K562 (cell line): Measurements from ENCODE around the gene AGRP. TPM values are rescaled to one million over a fixed set of nuclear protein-coding genes. Genes with fewer than 3 reads are reported as not detected.
A peak's percentile ranks its signal among the peaks of the same experiment; 100 is the strongest.

Source experiments
- ATAC-seq: fragments of 200-7000 bp; cut with Tn5 transposase; 3 replicates; pipeline ENCODE4 v1.9.1; 2020; ENCODE audit warnings: moderate library complexity
- BruUV-seq: library from RNA; stranded (reverse); fragments of 400-500 nt; replicated peaks from 2 replicates; lab custom pipeline; 2021; lab: Mats Ljungman, UMichigan
- CTCF ChIA-PET: fragments of 300-600 bp; formaldehyde crosslinking; extraction: SDS; loops from one replicate; lab custom pipeline; 2021; ENCODE audit warnings: low intra/inter-chr PET ratio; lab: Yijun Ruan, JAX
- POLR2A ChIA-PET: fragments of 300-600, 350-650 bp; sonication (Branson Sonifier 250); formaldehyde crosslinking; extraction: SDS; loops from one replicate; lab custom pipeline; 2021; ENCODE audit warnings: antibody characterized with exemption, inconsistent platforms; lab: Yijun Ruan, JAX
- DNase-seq, 4 experiments: peaks; one replicate each; pipeline versions ENCODE4 v3.0.0 to v3.0.0-alpha.2; 2011 to 2018; ENCODE audit warnings: low spot score in 3 of 4, mixed read lengths in 3 of 4; ENCODE audit errors: extremely low read depth in 1 of 4
- FAIRE-seq: peaks from 2 replicates; lab custom pipeline; 2011; peaks lifted over from hg19 to GRCh38; lab: Jason Lieb, UNC
- H2AFZ ChIP-seq: 2 replicates; pipeline ENCODE4 v1.6.0; 2011; ENCODE audit warnings: low read depth, low read length, control low read depth, inconsistent platforms
- H3K27ac ChIP-seq: fragments of 200-600 bp; 3 replicates; pipeline ENCODE4 v1.8.0; 2011; ENCODE audit warnings: low read depth, mild to moderate bottlenecking, control low read depth, inconsistent platforms, low read length, moderate library complexity, mixed read lengths; ENCODE audit errors: extremely low read depth
- H3K27me3 ChIP-seq, 2 experiments: fragments of 300-600 bp in 1 of 2; 2 replicates in 1 of 2; 3 replicates in 1 of 2; pipeline versions ENCODE4 v1.6.0 to v1.8.0; 2011; ENCODE audit warnings: inconsistent platforms in 2 of 2, low read length in 2 of 2, mild to moderate bottlenecking in 1 of 2, mixed read lengths in 1 of 2, moderate library complexity in 1 of 2; ENCODE audit not compliant: control insufficient read depth in 2 of 2, insufficient read depth in 2 of 2
- H3K36me3 ChIP-seq: fragments of 300-600 bp; 3 replicates; pipeline ENCODE4 v1.8.0; 2011; ENCODE audit warnings: mild to moderate bottlenecking, low read length, inconsistent platforms; ENCODE audit not compliant: control insufficient read depth, insufficient read depth
- H3K4me1 ChIP-seq, 2 experiments: fragments of 200-600 bp in 1 of 2; replicated peaks in 1 of 2; 2 replicates in 1 of 2; 3 replicates in 1 of 2; pipeline versions ENCODE4 v1.5.1 to v1.8.0; 2011; ENCODE audit warnings: inconsistent platforms in 2 of 2, low read length in 2 of 2, mild to moderate bottlenecking in 1 of 2, mixed read lengths in 1 of 2, moderate library complexity in 1 of 2; ENCODE audit not compliant: control insufficient read depth in 2 of 2, insufficient read depth in 2 of 2
- H3K4me2 ChIP-seq: 2 replicates; pipeline ENCODE4 v1.6.1; 2011; ENCODE audit warnings: low read length, control low read depth, inconsistent platforms, mixed read lengths; ENCODE audit not compliant: insufficient read depth
- H3K4me3 ChIP-seq: fragments of 200-600 bp; sonication (generic), shearing (Covaris generic); 2 replicates; pipeline ENCODE4 v1.5.1; 2016; ENCODE audit warnings: control low read depth, inconsistent platforms
- H3K79me2 ChIP-seq: fragments of 200-600 bp; 3 replicates; pipeline ENCODE4 v1.8.0; 2011; ENCODE audit warnings: low read length, inconsistent platforms; ENCODE audit not compliant: control insufficient read depth, insufficient read depth
- H3K9ac ChIP-seq, 2 experiments: 2 replicates each; pipeline versions ENCODE4 v1.6.0 to v1.6.1; 2011; ENCODE audit warnings: low read depth in 2 of 2, low read length in 2 of 2, control low read depth in 1 of 2, inconsistent platforms in 1 of 2, mild to moderate bottlenecking in 1 of 2, mixed read lengths in 1 of 2; ENCODE audit not compliant: insufficient read depth in 1 of 2
- H3K9me1 ChIP-seq: one replicate; pipeline ENCODE4 v1.6.0; 2011; ENCODE audit warnings: inconsistent platforms, mild to moderate bottlenecking, low read length, moderate library complexity; ENCODE audit not compliant: control insufficient read depth, insufficient read depth
- H3K9me3 ChIP-seq: replicated peaks from 2 replicates; pipeline ENCODE4 v1.5.1; 2011; ENCODE audit warnings: low read depth, low read length, inconsistent platforms; ENCODE audit not compliant: control insufficient read depth, insufficient read depth
- H4K20me1 ChIP-seq: replicated peaks from 2 replicates; pipeline ENCODE4 v1.6.1; 2011; ENCODE audit warnings: low read length, inconsistent platforms, mixed read lengths; ENCODE audit not compliant: control insufficient read depth, insufficient read depth
- ATF7 ChIP-seq: fragments of 450-650 bp; IDR thresholded peaks from 2 replicates; pipeline ENCODE4 v1.7.1; 2014; ENCODE audit warnings: mild to moderate bottlenecking, moderate library complexity
- CHD1 ChIP-seq: fragments of 200-600 bp; sonication (generic); IDR thresholded peaks from one replicate; pipeline ENCODE4 v1.6.1; 2012; ENCODE audit warnings: mild to moderate bottlenecking, moderate library complexity, low read length, inconsistent platforms
- E2F3 ChIP-seq: fragments of 250-450 bp; sonication (Bioruptor Pico); IDR thresholded peaks from 2 replicates; pipeline ENCODE4 v1.4.0; 2020; ENCODE audit warnings: mild to moderate bottlenecking
- E2F8 ChIP-seq: fragments of 450-650 bp; IDR thresholded peaks from 2 replicates; pipeline ENCODE4 v1.7.1; 2018; ENCODE audit warnings: mild to moderate bottlenecking, low read depth; ENCODE audit not compliant: partially characterized antibody
- EWSR1 ChIP-seq: fragments of 450-650 bp; IDR thresholded peaks from 2 replicates; pipeline ENCODE4 v1.6.1; 2018; ENCODE audit warnings: borderline replicate concordance, mild to moderate bottlenecking, low read depth, moderate library complexity; ENCODE audit not compliant: partially characterized antibody
- GTF2E2 ChIP-seq: fragments of 200-800 bp; sonication (Bioruptor generic); IDR thresholded peaks from 2 replicates; pipeline ENCODE4 v1.6.1; 2016; ENCODE audit warnings: missing genetic modification characterization, missing compliant biosample characterization
- NEUROD1 ChIP-seq: fragments of 150-350 bp; IDR thresholded peaks from 2 replicates; pipeline ENCODE4 v1.6.1; 2014; ENCODE audit warnings: borderline replicate concordance, low read length, low read depth; ENCODE audit not compliant: partially characterized antibody
- TFAP4 ChIP-seq: sonication (generic); formaldehyde crosslinking; IDR thresholded peaks from 2 replicates; pipeline ENCODE4 v1.8.0; 2022; ENCODE audit warnings: missing genetic modification reagents, mild to moderate bottlenecking, moderate library complexity, borderline replicate concordance
- TRIM28 ChIP-seq: fragments of 450-650 bp; IDR thresholded peaks from 2 replicates; pipeline ENCODE4 v1.6.1; 2017
- ZNF143 ChIP-seq: sonication (generic); formaldehyde crosslinking; IDR thresholded peaks from 2 replicates; pipeline ENCODE4 v1.9.0; 2022; ENCODE audit warnings: mild to moderate bottlenecking, missing genetic modification reagents
- ZNF766 ChIP-seq: fragments of 200-800 bp; sonication (Bioruptor generic); conservative IDR thresholded peaks from 2 replicates; pipeline ENCODE4 v1.6.1; 2016; ENCODE audit warnings: missing genetic modification characterization, missing compliant biosample characterization
- ZNF780A ChIP-seq: fragments of 250-450 bp; sonication (Bioruptor Pico); IDR thresholded peaks from 2 replicates; pipeline ENCODE4 v1.5.0; 2021; ENCODE audit warnings: mild to moderate bottlenecking
- WGBS: fragments of 100-300 bp; shearing (Covaris generic); methylation state at CpG from one replicate; pipeline ENCODE4 v1.1.6; 2016; ENCODE audit warnings: low coverage, mixed read lengths; ENCODE audit not compliant: insufficient coverage; ENCODE audit errors: missing lambda C conversion rate; 5-methylcytosine and 5-hydroxymethylcytosine counted together
- in situ Hi-C: fragments of 300-500 bp; cut with MboI; formaldehyde crosslinking; loops from 4 replicates; pipeline ENCODE4 v1.15.0; 2018; ENCODE audit warnings: inconsistent platforms, mixed read lengths
- intact Hi-C: fragments of 100-400 bp; cut with micrococcal nuclease; formaldehyde crosslinking; loops from 2 replicates; pipeline ENCODE4 v1.14.2; 2022
- polyA plus RNA-seq, 8 experiments: library from polyadenylated mRNA; depleted of rRNA in 4 of 8; stranded (reverse) in 5 of 8; unstranded in 3 of 8; fragments of >200 nt; fragmentation: Nextera tagmentation in 2 of 8; fragmentation: Illumina TruSeq in 1 of 8; extraction: Ambion mirVana in 2 of 8; extraction: Trizol in 1 of 8; gene quantifications; 2 replicates each; pipeline versions ENCODE4 v1.2.1 to v1.2.3, GENCODE V29; 2011 to 2014; ENCODE audit warnings: inconsistent platforms in 1 of 8, missing spikeins in 1 of 8
- total RNA-seq, 7 experiments: library from RNA; depleted of rRNA in 6 of 7; stranded (reverse); fragments of >200 nt in 6 of 7; fragmentation: Illumina TruSeq in 2 of 7; extraction: Trizol in 2 of 7; gene quantifications; 2 replicates each; pipeline versions ENCODE4 v1.2.1 to v1.2.3, GENCODE V29; 2011 to 2021; ENCODE audit warnings: low replicate concordance in 1 of 7
- TF ChIP-seq, protein P1 (sequence below), 3 experiments: fragments of 200-800 bp in 1 of 3; sonication (Bioruptor generic) in 1 of 3; sonication (generic) in 1 of 3; formaldehyde crosslinking in 1 of 3; IDR thresholded peaks; 2 replicates each; pipeline versions ENCODE4 v1.6.1 to v1.8.0; 2016 to 2022; ENCODE audit warnings: mild to moderate bottlenecking in 2 of 3, missing compliant biosample characterization in 2 of 3, missing genetic modification characterization in 2 of 3, missing genetic modification reagents in 1 of 3
- TF ChIP-seq, protein P2 (sequence below): fragments of 450-650 bp; IDR thresholded peaks from 2 replicates; pipeline ENCODE4 v1.6.1; 2017; ENCODE audit warnings: antibody characterized with exemption, mild to moderate bottlenecking

AGRP gene
- total and polyA plus RNA-seq, 9 of the 15 experiments (the other 6 are each of a cell fraction or from before 2014, with no cell fraction given): not detected

GRCh38 chr16:67518676-67519075 lies 35.3 kb upstream of the AGRP start:
- Histone ChIP-seq H3K79me2 (no peaks in the 10 kb centered on the region), H3K4me2 (no peak overlapping the region), H3K36me3 (no peaks in the 10 kb centered on the region), H3K27ac (no peak overlapping the region), H3K9ac (peak overlapping the region in 1 of 2 experiments; percentile 72; a peak in 2 of 4 replicates), H4K20me1 (no peaks in the 10 kb centered on the region), H3K27me3 (no peaks in the 10 kb centered on the region), H2AFZ (no peak overlapping the region), H3K4me1 (peaks cover 2 to 10% of the 10 kb centered on the region in 2 experiments; a peak in 4 of 5 replicates), H3K9me3 (no peaks in the 10 kb centered on the region), H3K9me1 (no peaks in the 10 kb centered on the region), H3K4me3 (no peak overlapping the region)
- ATAC-seq (no peak), DNase-seq (no peak), FAIRE-seq (no peak)
- intact Hi-C loops (loop anchor here (10.0 kb wide), 1 partner anchor 94 kb away; no protein-coding TSS in a partner anchor), in situ Hi-C loops (no loop called here)
- WGBS: 46% methylated on average over 8 of the region's 8 CpGs
- ChIA-PET POLR2A (no interaction called here), CTCF (no interaction called here)
- BruUV-seq: no TSS peak
- TF ChIP-seq ZNF780A (CRISPR knock-in tag) (no peak), TFAP4 (CRISPR knock-in tag) (no peak), TRIM28 (no peak), E2F8 (no peak), EWSR1 (no peak), ZNF143 (CRISPR knock-in tag) (no peak), GTF2E2 (tag) (no peak), CHD1 (no peak), NEUROD1 (no peak), ATF7 (no peak), E2F3 (no peak), ZNF766 (CRISPR knock-in tag) (no peak)
- TF ChIP-seq, protein P1, sequence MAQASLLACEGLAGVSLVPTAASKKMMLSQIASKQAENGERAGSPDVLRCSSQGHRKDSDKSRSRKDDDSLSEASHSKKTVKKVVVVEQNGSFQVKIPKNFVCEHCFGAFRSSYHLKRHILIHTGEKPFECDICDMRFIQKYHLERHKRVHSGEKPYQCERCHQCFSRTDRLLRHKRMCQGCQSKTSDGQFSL (CRISPR knock-in tag; IDR thresholded peaks at IDR 0.05): no peak
- TF ChIP-seq, protein P1 (tag; IDR thresholded peaks at IDR 0.05): no peak
- TF ChIP-seq, protein P2, sequence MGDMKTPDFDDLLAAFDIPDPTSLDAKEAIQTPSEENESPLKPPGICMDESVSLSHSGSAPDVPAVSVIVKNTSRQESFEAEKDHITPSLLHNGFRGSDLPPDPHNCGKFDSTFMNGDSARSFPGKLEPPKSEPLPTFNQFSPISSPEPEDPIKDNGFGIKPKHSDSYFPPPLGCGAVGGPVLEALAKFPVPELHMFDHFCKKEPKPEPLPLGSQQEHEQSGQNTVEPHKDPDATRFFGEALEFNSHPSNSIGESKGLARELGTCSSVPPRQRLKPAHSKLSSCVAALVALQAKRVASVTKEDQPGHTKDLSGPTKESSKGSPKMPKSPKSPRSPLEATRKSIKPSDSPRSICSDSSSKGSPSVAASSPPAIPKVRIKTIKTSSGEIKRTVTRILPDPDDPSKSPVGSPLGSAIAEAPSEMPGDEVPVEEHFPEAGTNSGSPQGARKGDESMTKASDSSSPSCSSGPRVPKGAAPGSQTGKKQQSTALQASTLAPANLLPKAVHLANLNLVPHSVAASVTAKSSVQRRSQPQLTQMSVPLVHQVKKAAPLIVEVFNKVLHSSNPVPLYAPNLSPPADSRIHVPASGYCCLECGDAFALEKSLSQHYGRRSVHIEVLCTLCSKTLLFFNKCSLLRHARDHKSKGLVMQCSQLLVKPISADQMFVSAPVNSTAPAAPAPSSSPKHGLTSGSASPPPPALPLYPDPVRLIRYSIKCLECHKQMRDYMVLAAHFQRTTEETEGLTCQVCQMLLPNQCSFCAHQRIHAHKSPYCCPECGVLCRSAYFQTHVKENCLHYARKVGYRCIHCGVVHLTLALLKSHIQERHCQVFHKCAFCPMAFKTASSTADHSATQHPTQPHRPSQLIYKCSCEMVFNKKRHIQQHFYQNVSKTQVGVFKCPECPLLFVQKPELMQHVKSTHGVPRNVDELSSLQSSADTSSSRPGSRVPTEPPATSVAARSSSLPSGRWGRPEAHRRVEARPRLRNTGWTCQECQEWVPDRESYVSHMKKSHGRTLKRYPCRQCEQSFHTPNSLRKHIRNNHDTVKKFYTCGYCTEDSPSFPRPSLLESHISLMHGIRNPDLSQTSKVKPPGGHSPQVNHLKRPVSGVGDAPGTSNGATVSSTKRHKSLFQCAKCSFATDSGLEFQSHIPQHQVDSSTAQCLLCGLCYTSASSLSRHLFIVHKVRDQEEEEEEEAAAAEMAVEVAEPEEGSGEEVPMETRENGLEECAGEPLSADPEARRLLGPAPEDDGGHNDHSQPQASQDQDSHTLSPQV: no peak
